Stimulated activated CD4-positive, alpha-beta T cell treated with anti-CD3 and anti-CD28 coated beads, TNF-alpha, amount 100 ng/mL, for 1 hour (primary cell): ENCODE results near the gene MAGEC3.

Experiments
- DNase-seq, 3 donors: peaks; one replicate each; pipeline ENCODE4 v3.0.0-alpha.2; 2020; ENCODE audit warnings: low read depth in 3 of 3, low spot score in 1 of 3

The MAGEC3 gene

DNA sequence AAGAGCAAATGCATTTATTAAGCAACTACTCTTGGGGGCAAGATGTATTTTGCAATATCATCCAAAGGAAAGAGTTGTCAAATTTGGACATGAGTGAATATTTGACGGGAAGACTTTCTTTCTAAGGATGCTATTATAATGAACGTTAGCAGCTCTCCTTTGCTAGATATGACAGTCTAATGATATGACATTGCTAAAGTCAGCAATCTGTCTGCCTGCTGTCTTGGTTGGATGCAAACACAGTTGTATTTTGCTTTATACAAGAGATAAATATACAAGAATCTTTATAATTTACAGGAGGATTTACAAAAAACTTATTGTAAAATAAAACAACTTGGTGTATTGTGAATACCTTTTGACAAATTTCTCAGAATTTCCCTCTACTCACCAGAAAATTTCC, 103.1 kb downstream of the MAGEC3 start:
- no peak for DNase-seq

- DNase-seq, result no peak
Measured at GRCh38 chrX:141945426-141945825, 107.3 kb downstream of the MAGEC3 start.

DNA sequence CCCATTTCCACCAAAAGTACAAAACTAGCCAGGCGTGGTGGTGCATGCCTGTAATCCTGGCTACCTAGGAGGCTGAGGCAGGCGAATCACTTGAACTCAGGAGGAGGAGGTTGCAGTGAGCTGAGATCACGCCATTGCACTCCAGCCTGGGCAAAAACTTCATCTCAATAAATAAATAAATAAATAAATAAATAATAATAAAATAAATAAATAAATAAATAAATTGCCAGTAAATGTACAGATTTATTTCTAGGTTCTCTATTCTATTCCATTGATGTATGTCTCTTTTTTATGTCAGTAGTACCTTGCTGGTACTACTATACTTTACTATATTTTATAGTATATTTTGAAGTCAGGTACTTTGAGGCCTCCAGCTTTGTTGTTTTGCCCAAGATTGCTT, 109.2 kb downstream of the MAGEC3 start:
- no peak for DNase-seq
